Activated naive CD8-positive, alpha-beta T cell treated with anti-CD3 and anti-CD28 coated beads, Interleukin-2, amount 50 U/mL, for 16 hours (primary cell): ENCODE measurements around the gene SYVN1.
"Not testable (repeated sequence)": the region's sequence is repeated elsewhere in the genome, so short reads cannot be mapped to it uniquely, and the experiment has no call there.

Source experiments
- DNase-seq: peaks from one replicate; pipeline ENCODE4 v3.0.0-alpha.2; 2020; ENCODE audit warnings: low read depth, low spot score

The SYVN1 gene

DNA sequence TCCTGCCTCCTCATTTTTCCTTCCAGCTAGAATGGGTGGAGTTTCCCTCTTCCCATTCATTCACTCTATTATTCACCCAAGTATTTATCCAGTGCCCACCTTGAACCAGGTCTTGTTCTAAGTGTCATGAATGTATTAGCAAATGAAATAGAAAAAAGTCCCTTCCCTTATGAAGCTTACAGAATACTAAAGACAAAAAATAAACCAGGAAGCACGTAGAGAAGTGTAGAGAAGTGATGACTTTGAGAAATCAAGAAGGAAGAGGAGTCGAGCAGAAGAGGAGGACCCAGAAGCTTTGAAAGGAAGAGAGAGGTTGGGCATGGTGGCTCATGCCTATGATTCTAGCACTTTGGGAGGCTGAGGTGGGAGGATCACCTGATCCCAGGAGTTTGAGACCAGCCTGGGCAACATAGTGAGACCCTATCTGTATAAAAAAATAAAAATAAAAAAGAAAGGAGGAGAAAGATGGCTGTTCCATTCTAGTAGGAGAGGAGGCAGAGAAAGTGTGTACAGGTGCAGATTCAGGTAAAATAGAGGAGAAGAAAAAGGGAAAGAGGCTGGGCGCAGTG lies 17.1 kb upstream of the SYVN1 start:
- DNase-seq = no peak

GRCh38 chr11:65150509-65151299 lies 16.4 kb upstream of the SYVN1 start:
- DNase-seq = no peak

- DNase-seq = not testable (repeated sequence)
These were observed 15.8 kb upstream of the SYVN1 start for GRCh38 chr11:65150131-65150508.

DNA sequence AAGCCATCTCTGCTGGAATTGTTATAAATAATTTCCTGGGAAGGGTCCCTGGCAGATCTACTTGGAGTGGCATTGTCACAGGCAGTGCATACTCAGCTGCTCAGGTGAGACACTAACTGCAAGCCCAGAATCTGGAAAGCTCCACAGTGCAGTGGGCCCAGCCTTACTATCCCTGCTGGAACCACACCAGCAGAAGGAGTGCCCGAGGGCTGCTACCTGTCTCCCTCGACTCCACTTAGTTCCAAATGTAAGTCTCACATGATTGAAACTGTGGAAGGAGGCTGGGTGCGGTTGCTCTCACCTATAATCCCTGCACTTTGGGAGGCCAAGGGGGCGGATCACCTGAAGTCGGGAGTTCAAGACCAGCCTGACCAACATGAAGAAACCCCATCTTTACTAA lies 14.3 kb upstream of the SYVN1 start:
- no peak for DNase-seq

- DNase-seq = no peak
These were observed 13.2 kb upstream of the SYVN1 start for GRCh38 chr11:65147352-65148075.

DNA sequence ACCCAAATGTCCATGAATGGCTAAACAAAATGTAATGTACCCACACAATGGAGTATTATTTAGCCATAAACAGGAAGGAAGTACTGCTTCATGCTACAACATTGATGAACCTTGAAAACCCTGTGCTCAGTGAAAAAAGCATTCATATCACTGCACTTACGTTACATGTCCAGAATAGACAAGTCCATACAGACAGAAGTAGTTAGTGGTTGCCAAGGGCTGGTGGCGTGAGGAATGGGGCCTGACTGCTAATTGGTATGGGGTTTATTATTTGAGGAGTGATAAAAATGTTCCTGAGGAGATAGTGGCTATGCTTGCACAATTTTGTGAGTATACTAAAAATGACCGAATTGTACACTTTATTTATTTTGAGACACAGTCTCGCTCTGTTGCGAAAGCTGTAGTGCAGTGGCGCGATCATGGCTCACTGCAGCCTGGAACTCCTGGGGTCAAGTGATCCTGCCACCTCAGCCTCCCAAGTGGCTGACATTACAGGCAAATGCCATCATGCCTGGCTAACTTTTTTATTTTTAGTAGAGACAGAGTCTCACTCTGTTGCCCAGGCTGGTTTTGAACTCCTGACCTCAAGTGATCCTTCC lies 7.7 kb upstream of the SYVN1 start:
- no peak for DNase-seq

DNA sequence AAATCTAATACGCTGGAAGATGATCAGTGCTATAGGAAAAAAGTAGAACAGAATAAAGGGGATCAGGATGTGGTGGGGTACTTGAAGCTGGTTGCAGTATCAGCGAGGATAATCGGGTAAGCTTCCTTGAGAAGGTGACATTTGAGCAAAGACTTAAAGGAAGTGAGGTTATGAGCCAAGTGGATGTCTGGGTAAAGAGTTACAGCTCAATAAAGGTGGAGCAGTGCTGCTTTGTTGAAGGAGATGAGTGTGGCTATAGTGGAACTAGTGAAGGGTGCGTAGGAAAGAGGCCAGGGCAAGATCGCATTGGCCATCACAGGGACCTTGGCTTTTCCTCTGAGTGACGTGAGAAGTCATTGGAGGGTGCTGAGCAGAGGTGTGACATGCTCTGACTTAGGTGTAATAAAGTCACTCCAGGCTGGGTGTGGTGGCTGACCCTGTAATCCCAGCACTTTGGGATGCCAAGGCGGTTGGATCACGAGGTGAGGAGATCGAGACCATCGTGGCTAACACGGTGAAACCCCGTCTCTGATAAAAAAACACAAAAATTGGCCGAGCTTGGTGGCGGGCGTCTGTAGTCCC lies 2.3 kb upstream of the SYVN1 start:
- DNase-seq = no peak

DNA sequence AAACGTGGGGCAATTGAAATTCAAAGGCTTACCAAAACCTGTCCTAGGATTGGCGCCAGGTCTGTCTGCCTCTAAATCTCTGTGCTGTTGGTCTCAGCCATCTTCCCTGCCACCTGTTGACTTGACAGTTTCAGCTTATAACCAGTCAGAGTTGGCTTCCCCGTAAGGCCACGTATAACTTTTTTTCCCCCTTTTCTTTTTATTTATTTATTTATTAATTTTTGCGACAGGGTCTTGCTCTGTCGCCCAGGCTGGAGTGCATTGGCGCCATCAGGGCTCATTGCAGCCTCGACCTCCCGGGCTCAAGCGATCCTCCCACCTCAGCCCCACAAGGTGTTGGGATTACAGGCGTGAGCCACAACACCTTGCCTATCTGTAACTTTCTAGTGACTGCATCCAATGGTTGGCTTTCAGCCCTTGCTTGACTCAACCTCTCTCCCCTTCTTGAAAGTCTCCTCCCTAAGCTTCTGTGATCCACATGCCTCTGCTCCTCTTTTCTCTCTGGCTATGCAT lies 1.4 kb upstream of the SYVN1 start:
- DNase-seq = no peak

GRCh38 chr11:65134952-65135632 lies 773 bp upstream of the SYVN1 start:
- DNase-seq = peak; percentile 65

DNA sequence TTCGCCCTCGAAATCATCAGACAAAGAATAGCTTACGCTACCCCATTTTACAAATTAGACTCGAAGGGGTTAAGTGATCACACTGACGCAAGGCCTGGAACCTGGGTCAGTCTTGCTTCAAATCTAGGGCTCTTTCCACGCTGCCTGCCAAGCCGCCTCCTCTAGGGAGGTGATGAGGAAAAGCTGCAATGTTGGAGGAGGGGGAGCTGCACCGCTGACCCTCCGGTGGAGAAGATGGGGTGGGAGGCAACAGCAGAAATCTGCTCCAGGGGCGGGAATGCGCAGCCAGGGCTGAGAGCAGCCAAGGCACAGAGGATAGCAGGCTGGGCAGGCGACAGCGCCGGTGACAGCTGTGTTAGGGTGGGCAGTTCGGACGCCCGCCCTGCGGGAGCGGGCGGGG lies 595 bp downstream of the SYVN1 start:
- no peak for DNase-seq

DNA sequence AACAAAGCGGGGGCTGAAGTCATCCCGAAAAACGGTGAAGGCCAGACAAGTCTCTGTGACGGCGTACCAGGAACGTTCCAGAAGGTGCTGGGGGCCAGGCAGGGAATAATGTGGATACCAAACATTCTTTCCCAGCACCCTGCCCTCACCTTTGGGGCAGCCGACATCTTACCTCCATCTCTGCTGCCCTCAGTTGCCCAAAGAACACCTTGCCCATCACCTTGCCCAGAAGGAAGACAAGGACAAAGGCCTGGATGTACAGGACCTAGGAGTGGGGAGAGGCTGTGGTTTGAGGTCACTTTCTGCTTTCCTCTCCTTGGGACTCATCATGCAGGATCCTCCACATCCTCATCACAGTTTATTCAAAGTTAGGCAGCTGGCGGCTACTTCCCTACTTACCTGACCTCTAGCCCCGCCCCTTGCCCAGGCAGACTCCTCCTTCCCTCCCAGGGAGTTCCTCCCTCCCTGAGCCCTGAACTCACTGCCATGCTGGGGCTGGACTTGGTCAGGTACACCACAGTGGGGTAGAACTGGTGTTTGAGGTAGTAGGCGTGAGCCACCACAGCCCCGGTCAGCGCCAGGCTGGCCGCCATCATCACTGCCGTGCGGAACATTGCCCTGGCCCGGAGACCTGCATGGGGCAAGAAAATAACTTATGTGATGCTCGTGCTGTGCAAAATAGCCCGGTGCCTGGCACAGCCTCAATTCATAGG lies 1.2 kb downstream of the SYVN1 start:
- no peak for DNase-seq

GRCh38 chr11:65132238-65132987 lies 1.9 kb downstream of the SYVN1 start:
- DNase-seq = no peak

DNA sequence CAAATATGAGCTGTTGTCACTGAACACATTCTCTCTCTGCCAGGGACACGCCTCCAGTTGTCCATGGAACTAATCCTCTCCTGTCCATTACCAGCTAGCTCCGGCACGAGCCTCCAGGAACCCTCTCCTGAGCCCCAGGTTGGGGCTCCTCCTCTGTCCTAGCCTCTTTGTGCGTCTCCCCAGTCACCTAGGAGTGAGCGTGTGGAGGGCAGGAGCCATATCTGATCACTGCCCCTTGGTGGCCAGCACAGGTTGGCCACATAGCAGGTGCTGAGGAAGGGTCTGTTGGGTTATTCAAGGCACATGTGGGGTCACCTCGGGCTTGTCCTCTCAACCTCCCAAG lies 2.5 kb downstream of the SYVN1 start:
- no peak for DNase-seq

DNA sequence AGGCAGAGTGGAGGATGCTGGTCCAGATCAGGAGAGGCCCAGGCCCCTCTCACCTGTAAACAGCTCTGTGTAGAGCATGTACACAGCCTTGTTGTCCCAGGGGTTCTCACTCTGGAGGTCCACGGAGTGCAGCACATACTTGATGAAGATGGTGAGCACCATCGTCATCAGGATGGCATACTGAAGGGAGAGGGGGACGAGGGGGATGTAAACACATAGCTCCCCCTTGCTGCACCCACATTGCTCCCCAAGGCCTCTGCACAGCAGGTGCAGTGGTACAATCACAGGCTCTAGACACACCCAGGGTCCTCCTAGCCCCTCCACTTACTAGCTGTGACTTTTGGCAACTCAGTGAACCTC lies 2.9 kb downstream of the SYVN1 start:
- DNase-seq = no peak

GRCh38 chr11:65130631-65131416 lies 3.5 kb downstream of the SYVN1 start:
- no peak for DNase-seq

GRCh38 chr11:65129649-65130441 lies 4.5 kb downstream of the SYVN1 start:
- no peak for DNase-seq

GRCh38 chr11:65128182-65129145 lies 5.9 kb downstream of the SYVN1 start:
- no peak for DNase-seq
